SJCRH30 (cell line): ENCODE data around the gene PASK. TPM values are rescaled to one million over a fixed set of nuclear protein-coding genes. Genes with fewer than 3 reads are reported as not detected.

ENCODE experiments used
- DNase-seq, 2 experiments: peaks; one replicate each; pipeline ENCODE4 v3.0.0-alpha.2; 2015 to 2020
- H3K27ac ChIP-seq: fragments of 250-450 bp; sonication (Bioruptor Pico); 2 replicates; pipeline ENCODE4 v1.5.1; 2020; ENCODE audit warnings: mild to moderate bottlenecking, moderate library complexity
- H3K27me3 ChIP-seq: fragments of 250-450 bp; sonication (Bioruptor Pico); 2 replicates; pipeline ENCODE4 v1.5.1; 2020; ENCODE audit warnings: mild to moderate bottlenecking, moderate library complexity
- H3K36me3 ChIP-seq: fragments of 250-450 bp; sonication (Bioruptor Pico); 2 replicates; pipeline ENCODE4 v1.5.1; 2020; ENCODE audit warnings: mild to moderate bottlenecking, moderate library complexity
- H3K4me1 ChIP-seq: fragments of 250-450 bp; sonication (Bioruptor Pico); 2 replicates; pipeline ENCODE4 v1.5.1; 2020; ENCODE audit warnings: mild to moderate bottlenecking, moderate library complexity
- H3K4me3 ChIP-seq: fragments of 250-450 bp; sonication (Bioruptor Pico); 2 replicates; pipeline ENCODE4 v1.5.1; 2020; ENCODE audit warnings: mild to moderate bottlenecking, moderate library complexity
- H3K9me3 ChIP-seq: fragments of 250-450 bp; sonication (Bioruptor Pico); replicated peaks from 2 replicates; pipeline ENCODE4 v1.5.1; 2020; ENCODE audit warnings: mild to moderate bottlenecking, moderate library complexity
- total RNA-seq: library from RNA; depleted of rRNA; stranded (reverse); fragments of >200 nt; shearing (Covaris generic); gene quantifications from 2 replicates; pipeline ENCODE4 v1.2.3, GENCODE V29; 2014

PASK gene
- total RNA-seq, 1 experiment from 2014 or later = 23.3 TPM

- Histone ChIP-seq H3K9me3 (no peaks in the 10 kb centered on the region), H3K27me3 (peaks cover 4% of the 10 kb centered on the region; the same call in 1 of the 2 replicates), H3K4me1 (no peaks in the 10 kb centered on the region), H3K4me3 (no peak overlapping the region), H3K27ac (no peak overlapping the region), H3K36me3 (no peaks in the 10 kb centered on the region)
- no peak for DNase-seq
Observed at GRCh38 chr2:241187101-241187917, 38.0 kb upstream of the PASK start.

- no peak for DNase-seq
- Histone ChIP-seq H3K4me1 (no peaks in the 10 kb centered on the region), H3K4me3 (no peak overlapping the region), H3K9me3 (no peaks in the 10 kb centered on the region), H3K27me3 (peaks cover 4% of the 10 kb centered on the region; the same call in 1 of the 2 replicates), H3K27ac (no peak overlapping the region), H3K36me3 (no peaks in the 10 kb centered on the region)
Observed at GRCh38 chr2:241185961-241186360, 36.7 kb upstream of the PASK start.

- DNase-seq = no peak
- Histone ChIP-seq H3K36me3 (no peaks in the 10 kb centered on the region), H3K4me3 (no peak overlapping the region), H3K27ac (no peak overlapping the region), H3K9me3 (no peaks in the 10 kb centered on the region), H3K4me1 (no peaks in the 10 kb centered on the region), H3K27me3 (peaks cover 4% of the 10 kb centered on the region; the same call in 1 of the 2 replicates)
Observed at GRCh38 chr2:241184901-241185300, 35.6 kb upstream of the PASK start.

GRCh38 chr2:241183221-241183620 lies 33.9 kb upstream of the PASK start:
- no peak overlapping the region for H3K4me3 ChIP-seq
- no peaks in the 10 kb centered on the region for H3K9me3 ChIP-seq
- DNase-seq = no peak
- H3K36me3 ChIP-seq = no peaks in the 10 kb centered on the region
- H3K27me3 ChIP-seq = 0 out of 2 replicates have a peak, but pooled peaks cover under 1% of the 10 kb centered on the region
- no peak overlapping the region for H3K27ac ChIP-seq
- H3K4me1 ChIP-seq = no peaks in the 10 kb centered on the region

GRCh38 chr2:241182531-241183133 lies 33.4 kb upstream of the PASK start:
- no peak for DNase-seq
- Histone ChIP-seq H3K27ac (no peak overlapping the region), H3K4me3 (no peak overlapping the region), H3K36me3 (no peaks in the 10 kb centered on the region), H3K27me3 (no peaks in the 10 kb centered on the region), H3K9me3 (no peaks in the 10 kb centered on the region), H3K4me1 (no peaks in the 10 kb centered on the region)

- Histone ChIP-seq H3K27ac (no peak overlapping the region), H3K9me3 (no peaks in the 10 kb centered on the region), H3K4me1 (no peaks in the 10 kb centered on the region), H3K4me3 (no peak overlapping the region), H3K27me3 (no peaks in the 10 kb centered on the region), H3K36me3 (no peaks in the 10 kb centered on the region)
- DNase-seq = no peak
Observed at GRCh38 chr2:241182126-241182525, 32.9 kb upstream of the PASK start.

- Histone ChIP-seq H3K36me3 (peaks cover 3% of the 10 kb centered on the region; the same call in 1 of the 2 replicates), H3K27me3 (no peaks in the 10 kb centered on the region), H3K4me1 (no peaks in the 10 kb centered on the region), H3K27ac (no peak overlapping the region), H3K4me3 (no peak overlapping the region), H3K9me3 (no peaks in the 10 kb centered on the region)
- no peak for DNase-seq
Observed at GRCh38 chr2:241180495-241180894, 31.2 kb upstream of the PASK start.

GRCh38 chr2:241179899-241180298 lies 30.6 kb upstream of the PASK start:
- Histone ChIP-seq H3K27ac (no peak overlapping the region), H3K27me3 (no peaks in the 10 kb centered on the region), H3K9me3 (no peaks in the 10 kb centered on the region), H3K4me3 (no peak overlapping the region), H3K4me1 (no peaks in the 10 kb centered on the region), H3K36me3 (peaks cover 3% of the 10 kb centered on the region; the same call in 1 of the 2 replicates)
- no peak for DNase-seq

GRCh38 chr2:241178961-241179360 lies 29.7 kb upstream of the PASK start:
- Histone ChIP-seq H3K36me3 (peaks cover 3% of the 10 kb centered on the region; the same call in 1 of the 2 replicates), H3K4me1 (no peaks in the 10 kb centered on the region), H3K27ac (no peak overlapping the region), H3K4me3 (no peak overlapping the region), H3K9me3 (no peaks in the 10 kb centered on the region), H3K27me3 (no peaks in the 10 kb centered on the region)
- no peak for DNase-seq

- no peak overlapping the region for H3K4me3 ChIP-seq
- no peaks in the 10 kb centered on the region for H3K9me3 ChIP-seq
- peaks cover 3% of the 10 kb centered on the region; the same call in 1 of the 2 replicates for H3K36me3 ChIP-seq
- no peak for DNase-seq
- no peaks in the 10 kb centered on the region for H3K4me1 ChIP-seq
- H3K27me3 ChIP-seq = no peaks in the 10 kb centered on the region
- H3K27ac ChIP-seq = no peak overlapping the region
Observed at GRCh38 chr2:241177526-241178334, 28.5 kb upstream of the PASK start.

GRCh38 chr2:241173557-241173956 lies 24.3 kb upstream of the PASK start:
- H3K9me3 ChIP-seq = peaks cover 6% of the 10 kb centered on the region; the same call in 1 of the 2 replicates
- H3K4me1 ChIP-seq = no peaks in the 10 kb centered on the region
- H3K27ac ChIP-seq = no peak overlapping the region
- no peak overlapping the region for H3K4me3 ChIP-seq
- no peaks in the 10 kb centered on the region for H3K27me3 ChIP-seq
- H3K36me3 ChIP-seq = peaks cover 16% of the 10 kb centered on the region
- no peak for DNase-seq

GRCh38 chr2:241168366-241168765 lies 19.1 kb upstream of the PASK start:
- Histone ChIP-seq H3K9me3 (peaks cover 6% of the 10 kb centered on the region; the same call in 1 of the 2 replicates), H3K27me3 (no peaks in the 10 kb centered on the region), H3K36me3 (peaks cover 33% of the 10 kb centered on the region), H3K4me3 (no peak overlapping the region), H3K27ac (no peak overlapping the region), H3K4me1 (no peaks in the 10 kb centered on the region; the same call in 1 of the 2 replicates)
- DNase-seq = no peak

GRCh38 chr2:241163601-241164118 lies 14.4 kb upstream of the PASK start:
- H3K27me3 ChIP-seq = no peaks in the 10 kb centered on the region
- DNase-seq = no peak
- no peak overlapping the region for H3K27ac ChIP-seq
- peaks cover 21% of the 10 kb centered on the region for H3K36me3 ChIP-seq
- peaks cover 17% of the 10 kb centered on the region for H3K4me1 ChIP-seq
- H3K4me3 ChIP-seq = no peak overlapping the region
- no peaks in the 10 kb centered on the region for H3K9me3 ChIP-seq

- peaks cover 25% of the 10 kb centered on the region for H3K4me1 ChIP-seq
- DNase-seq = peak; percentile 75 to 76
- peaks cover 21% of the 10 kb centered on the region for H3K36me3 ChIP-seq
- peak overlapping the region; percentile 15; the same call in 1 of the 2 replicates for H3K27ac ChIP-seq
- H3K4me3 ChIP-seq = no peak overlapping the region
- no peaks in the 10 kb centered on the region for H3K27me3 ChIP-seq
- no peaks in the 10 kb centered on the region for H3K9me3 ChIP-seq
Observed at GRCh38 chr2:241161646-241162281, 12.5 kb upstream of the PASK start.
